Activated T-helper 1 cell treated with Interleukin-2 at 50 U/mL for 16 hours (primary cell): ENCODE results near the gene MIPOL1.

Experiments used
- DNase-seq: peaks from one replicate; pipeline ENCODE4 v3.0.0-alpha.2; 2020; ENCODE audit warnings: low read depth

The MIPOL1 gene

DNA sequence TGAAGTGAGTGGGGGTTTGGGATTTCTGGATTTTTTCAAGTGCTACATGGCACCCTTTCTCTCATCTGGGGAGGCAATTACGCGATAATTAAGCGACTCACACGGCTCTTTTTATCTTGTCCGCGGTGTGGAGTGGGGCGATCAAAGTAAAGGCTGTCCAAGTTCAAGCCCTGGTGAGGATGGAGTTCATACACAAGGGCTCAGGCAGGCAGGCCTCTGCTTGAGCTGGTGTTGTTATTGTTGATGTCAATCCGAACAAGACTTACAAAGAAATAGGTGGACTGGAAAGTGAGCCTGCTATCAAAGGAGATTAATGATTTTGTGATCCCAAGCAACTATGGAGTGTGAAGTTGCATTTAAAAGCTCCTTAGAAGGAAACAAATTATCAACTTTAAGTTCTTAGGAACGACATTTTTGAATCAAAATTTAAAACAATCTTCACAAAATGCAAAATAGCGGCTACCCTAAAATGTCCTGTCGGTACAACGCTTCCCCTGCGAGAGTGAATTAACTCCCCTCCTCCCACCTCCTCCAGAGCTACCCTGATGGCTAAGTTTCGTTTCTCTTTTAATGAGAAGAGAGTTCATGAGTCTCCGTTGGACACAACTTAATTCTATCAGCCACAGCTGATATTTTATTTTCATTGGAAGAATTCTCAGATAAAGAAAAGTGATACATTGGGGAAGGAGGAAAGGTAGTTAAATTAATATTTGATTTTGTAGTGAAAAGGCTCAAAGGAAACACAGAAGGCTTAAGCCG is 391.4 kb downstream of the MIPOL1 start:
- no peak for DNase-seq

- no peak for DNase-seq
Measured at GRCh38 chr14:37589715-37590427, 392.1 kb downstream of the MIPOL1 start.

DNA sequence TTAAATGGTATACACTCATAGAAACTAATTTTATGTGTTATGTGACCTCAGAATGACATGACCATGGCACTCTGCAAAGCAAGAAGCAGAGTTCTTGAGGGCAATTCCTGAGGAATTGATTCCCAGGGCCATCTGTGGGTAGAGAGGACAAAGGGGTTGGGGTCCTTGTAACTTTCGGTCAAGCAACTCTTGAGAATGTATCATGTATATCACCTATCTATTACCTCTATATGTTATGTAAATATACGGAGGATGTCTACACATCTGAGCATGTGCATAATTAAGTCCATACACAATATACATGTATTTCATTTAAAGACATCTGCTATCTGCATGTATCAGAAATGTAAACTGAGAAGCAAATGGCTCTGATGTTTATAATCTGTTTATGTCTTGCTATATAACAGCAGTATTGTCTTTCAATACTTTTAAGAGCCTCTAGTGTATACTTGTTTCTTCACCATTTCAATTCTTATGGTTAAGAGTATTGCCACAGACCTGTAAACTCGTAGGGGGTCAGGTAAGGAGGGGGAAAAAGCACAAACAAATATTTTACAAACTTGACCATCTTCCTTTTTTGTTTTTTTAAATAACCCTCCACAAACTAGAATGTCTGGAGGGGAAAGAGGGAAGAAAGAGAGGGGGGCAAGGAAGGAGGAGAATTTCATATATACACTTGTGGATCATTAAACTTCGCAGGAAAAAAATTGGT is 392.8 kb downstream of the MIPOL1 start:
- no peak for DNase-seq

- no peak for DNase-seq
Measured at GRCh38 chr14:37591311-37591940, 393.7 kb downstream of the MIPOL1 start.

- DNase-seq, result no peak
Measured at GRCh38 chr14:37591941-37592481, 394.3 kb downstream of the MIPOL1 start.

DNA sequence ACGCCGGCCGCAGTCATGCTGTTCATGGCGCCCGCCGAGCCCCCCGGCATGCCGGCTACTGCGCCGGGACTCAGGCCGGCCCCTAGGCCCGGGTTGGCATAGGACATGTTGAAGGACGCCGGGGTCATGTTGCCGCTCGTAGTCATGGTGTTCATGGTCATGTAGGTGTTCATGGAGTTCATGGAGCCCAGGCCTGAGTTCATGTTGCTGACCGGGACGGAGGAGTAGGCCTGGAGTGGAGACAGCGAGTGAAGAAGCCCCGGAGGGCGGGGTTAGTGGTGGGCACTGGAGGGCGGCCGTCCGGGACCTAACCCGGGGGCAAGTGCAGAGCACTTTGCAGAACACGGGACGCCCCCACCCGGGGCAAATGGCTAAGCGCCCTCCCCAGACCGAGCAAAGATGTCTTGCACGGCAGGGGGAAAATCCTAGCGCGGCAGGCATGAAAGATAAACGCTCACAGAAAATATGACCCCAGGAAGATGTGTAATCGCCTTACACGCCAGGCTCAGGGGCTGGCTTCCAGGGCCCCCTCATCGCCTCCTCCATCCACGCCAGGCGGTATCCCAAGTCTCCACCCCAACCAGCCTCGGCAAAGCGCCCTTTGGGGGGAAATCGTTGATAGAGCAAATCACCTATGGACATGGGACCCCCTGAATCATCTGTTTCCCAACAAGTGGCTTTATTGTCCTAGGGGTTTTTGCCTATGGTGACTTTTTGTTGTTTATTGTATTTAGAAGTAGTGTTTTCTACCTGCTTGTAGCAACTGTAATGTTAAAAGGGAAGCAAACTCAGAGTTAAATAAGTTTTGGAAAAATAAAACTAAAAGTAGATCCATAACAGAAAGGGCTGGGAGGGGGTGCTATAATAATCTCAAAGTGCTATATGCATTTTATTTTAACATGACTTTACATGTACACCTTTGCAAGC is 395.0 kb downstream of the MIPOL1 start:
- no peak for DNase-seq

DNA sequence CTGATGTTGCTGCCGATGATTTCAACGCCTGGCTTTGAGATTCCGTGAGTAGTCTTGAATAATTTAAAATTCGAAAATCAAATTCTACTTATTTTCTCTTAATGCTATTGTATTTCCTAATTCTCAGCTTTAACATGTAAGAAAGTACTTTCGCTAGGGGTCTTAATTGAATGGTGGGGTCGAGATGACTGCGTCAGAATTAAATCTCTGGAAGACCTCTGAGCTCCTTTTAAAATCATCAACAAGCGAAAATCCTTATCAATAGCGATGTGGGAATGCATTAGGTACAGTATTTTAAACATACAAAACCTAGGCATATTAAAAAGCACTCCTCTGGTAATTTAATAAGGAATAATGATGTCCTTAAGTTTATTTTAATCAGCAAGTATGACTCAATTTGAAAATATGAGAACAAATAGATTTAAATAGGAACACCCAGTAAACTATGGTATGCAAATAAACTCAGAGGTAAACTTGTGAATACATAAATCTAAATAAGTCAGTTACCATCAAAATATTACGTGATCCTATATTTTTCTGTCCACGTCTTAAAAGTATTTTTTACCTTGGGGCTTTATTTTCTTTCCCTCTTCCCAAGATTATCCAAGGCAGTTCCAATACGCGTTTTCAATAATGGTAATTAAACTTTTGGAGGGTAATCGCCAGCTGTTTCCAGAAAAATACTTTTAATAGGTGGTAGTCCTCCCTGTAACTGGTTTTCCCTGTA is 395.9 kb downstream of the MIPOL1 start:
- no peak for DNase-seq

- DNase-seq, result no peak
Measured at GRCh38 chr14:37594238-37594970, 396.7 kb downstream of the MIPOL1 start.

GRCh38 chr14:37594971-37595808 is 397.5 kb downstream of the MIPOL1 start, which contains the start of the genes FOXA1 and TTC6:
Gene FOXA1 (minus strand): TSS chr14:37595249. CDS start chr14:37594972, 277 bp downstream.
Gene TTC6 (plus strand): TSS chr14:37595629. CDS start chr14:37622065, 26,436 bp downstream.
- DNase-seq, result no peak

- DNase-seq, result no peak
Measured at GRCh38 chr14:37595809-37596621, 398.3 kb downstream of the MIPOL1 start.

DNA sequence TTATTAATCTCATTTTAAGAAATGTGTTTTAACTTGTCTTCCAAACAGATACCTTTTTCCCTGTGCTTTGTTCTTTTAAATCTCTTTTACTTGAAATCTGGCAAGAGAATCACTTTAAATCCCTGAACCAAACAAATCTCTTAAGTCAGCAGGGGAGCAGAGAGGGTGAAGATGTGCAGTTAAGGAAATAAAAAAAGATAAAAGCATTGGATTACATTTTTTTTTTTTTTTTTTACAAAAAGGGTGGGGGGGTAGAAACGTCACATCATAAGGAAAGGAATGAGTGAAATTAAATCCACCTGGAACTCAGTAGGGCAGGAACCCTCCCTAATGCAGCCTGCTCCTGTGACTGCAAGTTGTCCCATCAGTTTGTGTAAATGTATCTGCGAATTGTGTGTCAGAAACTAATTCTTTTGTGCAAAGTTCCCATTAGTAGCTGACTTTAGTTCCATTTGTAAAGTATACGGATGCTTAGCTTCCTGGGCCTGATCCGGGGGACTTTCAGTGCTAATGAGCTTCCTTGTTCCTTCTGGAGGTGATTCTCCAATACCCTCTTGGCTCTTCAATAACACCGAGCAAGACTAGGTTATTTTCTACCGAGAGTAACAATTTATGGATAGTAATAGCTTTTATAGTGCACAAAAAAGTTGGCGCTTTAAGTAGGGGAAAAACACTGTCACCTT is 399.2 kb downstream of the MIPOL1 start:
- no peak for DNase-seq

GRCh38 chr14:37597538-37597913 is 399.8 kb downstream of the MIPOL1 start:
- no peak for DNase-seq

DNA sequence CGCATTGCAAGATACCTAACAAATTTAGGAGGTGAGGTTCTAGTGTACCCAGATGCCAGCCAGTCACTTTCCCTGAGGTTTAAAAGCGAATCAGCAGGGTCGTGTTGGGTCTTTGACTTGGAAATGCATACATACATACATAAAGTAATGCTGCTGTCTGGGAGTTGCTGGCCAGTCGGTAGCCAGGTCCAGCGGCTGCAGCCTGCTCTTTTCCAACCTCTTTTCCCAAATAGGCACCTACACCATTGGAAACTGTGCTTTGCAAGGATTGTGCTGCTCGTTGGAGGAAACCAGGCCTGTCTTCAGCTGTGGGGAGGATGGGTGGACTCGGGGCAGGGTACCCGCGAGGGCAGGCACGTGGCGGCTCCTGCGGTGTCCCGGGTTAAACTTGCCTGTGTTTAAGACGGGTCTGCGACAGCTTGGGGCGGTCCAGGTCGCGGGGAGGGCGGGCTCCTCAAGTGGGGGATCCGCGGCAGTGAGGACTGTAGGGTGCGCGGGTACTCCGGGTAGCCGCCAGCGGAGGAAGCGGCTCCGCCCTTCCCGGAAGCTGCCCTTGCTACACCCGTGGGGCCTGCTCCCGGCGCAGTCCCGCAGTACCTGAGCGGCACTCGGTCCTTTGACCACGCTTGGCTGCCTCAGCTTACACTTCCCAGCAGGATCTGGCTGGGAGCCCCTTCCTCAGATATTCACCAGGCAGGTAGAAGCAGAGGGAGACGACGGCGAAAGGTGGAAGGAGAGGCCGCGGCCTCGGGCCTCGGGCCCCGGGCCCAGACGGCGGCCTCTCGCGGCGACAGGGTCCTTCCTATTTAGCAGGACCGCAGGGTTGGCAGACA is 400.4 kb downstream of the MIPOL1 start:
- no peak for DNase-seq

- DNase-seq, result no peak
Measured at GRCh38 chr14:37598747-37599506, 401.2 kb downstream of the MIPOL1 start.
